Inferior parietal cortex (tissue), 1 donor: ENCODE data around the gene PPEF1.
"Not testable (repeated sequence)": the region's sequence is repeated elsewhere in the genome, so short reads cannot be mapped to it uniquely, and the experiment has no call there.

ENCODE experiments used
- DNase-seq: peaks from one replicate; pipeline ENCODE4 v3.0.0-alpha.2; 2016; ENCODE audit errors: extremely low spot score

Gene PPEF1

GRCh38 chrX:18797141-18797540 lies 89.7 kb downstream of the PPEF1 start:
- DNase-seq, result no peak

GRCh38 chrX:18799911-18800310 lies 92.5 kb downstream of the PPEF1 start:
- DNase-seq, result no peak

- DNase-seq, result no peak
Observed at GRCh38 chrX:18809641-18810040, 102.2 kb downstream of the PPEF1 start.

GRCh38 chrX:18810416-18810815 lies 103.0 kb downstream of the PPEF1 start:
- no peak for DNase-seq

- DNase-seq, result no peak
Observed at GRCh38 chrX:18825375-18825774, 117.9 kb downstream of the PPEF1 start.

- DNase-seq, result no peak
Observed at GRCh38 chrX:18828832-18829404, 121.5 kb downstream of the PPEF1 start.

GRCh38 chrX:18833071-18833731 lies 125.8 kb downstream of the PPEF1 start:
- DNase-seq, result no peak

GRCh38 chrX:18847901-18848300 lies 140.5 kb downstream of the PPEF1 start:
- DNase-seq, result not testable (repeated sequence)

GRCh38 chrX:18855919-18856644 lies 148.6 kb downstream of the PPEF1 start:
- DNase-seq, result no peak

GRCh38 chrX:18856645-18856997 lies 149.2 kb downstream of the PPEF1 start:
- no peak for DNase-seq

GRCh38 chrX:18861511-18861910 lies 154.1 kb downstream of the PPEF1 start:
- DNase-seq, result no peak

GRCh38 chrX:18864390-18864920 lies 157.0 kb downstream of the PPEF1 start:
- DNase-seq, result no peak

- no peak for DNase-seq
Observed at GRCh38 chrX:18871161-18871890, 163.9 kb downstream of the PPEF1 start.

GRCh38 chrX:18871970-18872369 lies 164.5 kb downstream of the PPEF1 start:
- no peak for DNase-seq

GRCh38 chrX:18872621-18873020 lies 165.2 kb downstream of the PPEF1 start:
- no peak for DNase-seq

- DNase-seq, result no peak
Observed at GRCh38 chrX:18873189-18873791, 165.8 kb downstream of the PPEF1 start.

GRCh38 chrX:18873836-18874235 lies 166.4 kb downstream of the PPEF1 start:
- no peak for DNase-seq

GRCh38 chrX:18874560-18875255 lies 167.3 kb downstream of the PPEF1 start:
- DNase-seq, result no peak

GRCh38 chrX:18875256-18875878 lies 167.9 kb downstream of the PPEF1 start:
- no peak for DNase-seq

- no peak for DNase-seq
Observed at GRCh38 chrX:18877469-18877868, 170.0 kb downstream of the PPEF1 start.
